ENCODE measurements around the gene ITPRIPL1.

Gene ITPRIPL1

GRCh38 chr2:96347395-96347794, 22.3 kb downstream of the ITPRIPL1 start:
- H3K4me3 ChIP-seq (ENCODE audit: low read depth, low read length) = no peak overlapping the region
- TF ChIP-seq CTCF (IDR thresholded peaks at IDR 0.05; ENCODE audit: insufficient read depth, low read depth, low read length, missing control alignments) = no peak
- DNase-seq (ENCODE audit: low read depth) = no peak

- TF ChIP-seq CTCF (IDR thresholded peaks at IDR 0.05; ENCODE audit: insufficient read depth, low read depth, low read length, missing control alignments) = no peak
- DNase-seq (ENCODE audit: low read depth) = no peak
- H3K4me3 ChIP-seq (ENCODE audit: low read depth, low read length) = no peak overlapping the region
These were observed 28.0 kb downstream of the ITPRIPL1 start for GRCh38 chr2:96353032-96353561.

- no peak overlapping the region for H3K4me3 ChIP-seq (ENCODE audit: low read depth, low read length)
- DNase-seq (ENCODE audit: low read depth) = no peak
- TF ChIP-seq CTCF (IDR thresholded peaks at IDR 0.05; ENCODE audit: insufficient read depth, low read depth, low read length, missing control alignments) = no peak
These were observed 28.5 kb downstream of the ITPRIPL1 start for GRCh38 chr2:96353606-96354101.

- H3K4me3 ChIP-seq (ENCODE audit: low read depth, low read length) = no peak overlapping the region
These were observed 29.4 kb downstream of the ITPRIPL1 start for GRCh38 chr2:96354492-96354891.

GRCh38 chr2:96356889-96357288, 31.8 kb downstream of the ITPRIPL1 start:
- DNase-seq (ENCODE audit: low read depth) = no peak
- TF ChIP-seq CTCF (IDR thresholded peaks at IDR 0.05; ENCODE audit: insufficient read depth, low read depth, low read length, missing control alignments) = no peak
- no peak overlapping the region for H3K4me3 ChIP-seq (ENCODE audit: low read depth, low read length)

More at GRCh38 chr2:96354492-96354891, 29.4 kb downstream of the ITPRIPL1 start:
- no peak for DNase-seq (ENCODE audit: low read depth)
- no peak for TF ChIP-seq CTCF (IDR thresholded peaks at IDR 0.05; ENCODE audit: insufficient read depth, low read depth, low read length, missing control alignments)

GRCh38 chr2:96359310-96359709, 34.2 kb downstream of the ITPRIPL1 start:
- peak; percentile 35 for TF ChIP-seq CTCF (IDR thresholded peaks at IDR 0.05; ENCODE audit: insufficient read depth, low read depth, low read length, missing control alignments)
- no peak overlapping the region for H3K4me3 ChIP-seq (ENCODE audit: low read depth, low read length)
- DNase-seq (ENCODE audit: low read depth) = peak; percentile 23

- no peak for DNase-seq (ENCODE audit: low read depth)
- no peak overlapping the region for H3K4me3 ChIP-seq (ENCODE audit: low read depth, low read length)
- no peak for TF ChIP-seq CTCF (IDR thresholded peaks at IDR 0.05; ENCODE audit: insufficient read depth, low read depth, low read length, missing control alignments)
These were observed 34.7 kb downstream of the ITPRIPL1 start for GRCh38 chr2:96359866-96360265.
